Uterus (tissue), 2 donors: ENCODE data around the gene MECP2.

Experiments
- CTCF ChIP-seq, 4 experiments: fragments of 200-600 bp in 2 of 4; fragments of 450-650 bp in 2 of 4; sonication (generic) in 2 of 4; IDR thresholded peaks; one replicate each; pipeline ENCODE4 v1.5.1; 2016 to 2019; ENCODE audit warnings: antibody characterized with exemption in 4 of 4, mild to moderate bottlenecking in 2 of 4, moderate library complexity in 1 of 4
- POLR2A ChIP-seq, 2 donors: fragments of 450-650 bp; IDR thresholded peaks; one replicate each; pipeline ENCODE4 v1.6.1; 2016; ENCODE audit warnings: antibody characterized with exemption in 2 of 2, mild to moderate bottlenecking in 1 of 2, moderate library complexity in 1 of 2

- TF ChIP-seq CTCF (IDR thresholded peaks at IDR 0.05): no peak
- no peak for TF ChIP-seq POLR2A (IDR thresholded peaks at IDR 0.05)
Observed at GRCh38 chrX:154113729-154114128, 16.2 kb upstream of the MECP2 start.
